Activated CD4-positive, alpha-beta T cell treated with anti-CD3 and anti-CD28 coated beads, Interleukin-2, amount 50 U/mL, for 48 hours (primary cell): ENCODE data around the gene BMP5.

Experiments
- DNase-seq, 2 experiments: peaks; one replicate each; pipeline ENCODE4 v3.0.0-alpha.2; 2020

BMP5 gene

DNA sequence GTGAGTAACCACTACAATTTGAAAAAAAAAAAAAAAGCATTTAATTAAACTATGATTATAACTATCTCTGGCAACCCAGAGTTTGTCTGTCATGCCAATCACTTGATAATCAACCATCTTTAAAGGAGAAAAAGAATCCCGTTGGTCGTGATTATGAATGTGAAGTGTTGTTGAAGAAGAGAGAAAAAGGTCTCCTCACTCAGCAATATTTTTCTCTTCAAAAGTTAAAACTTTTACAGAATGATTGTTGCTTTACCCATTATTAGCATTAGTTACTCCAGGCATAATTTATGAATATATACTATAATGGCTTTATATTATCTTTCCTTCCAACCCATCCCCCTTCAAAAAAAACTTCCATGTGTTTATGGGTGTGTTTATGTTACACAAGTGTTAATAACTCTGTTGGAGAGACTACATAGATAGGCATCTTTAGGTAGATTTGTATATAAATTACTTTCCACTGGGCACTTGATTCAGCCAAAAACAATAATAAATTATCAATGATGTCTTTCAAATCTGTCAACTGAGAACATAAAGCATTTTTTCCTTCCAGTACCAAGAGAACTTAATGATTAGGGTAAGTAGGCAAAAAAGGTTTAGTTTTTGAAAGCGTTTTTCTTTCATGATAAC is 5.1 kb downstream of the BMP5 start:
- no peak for DNase-seq

DNA sequence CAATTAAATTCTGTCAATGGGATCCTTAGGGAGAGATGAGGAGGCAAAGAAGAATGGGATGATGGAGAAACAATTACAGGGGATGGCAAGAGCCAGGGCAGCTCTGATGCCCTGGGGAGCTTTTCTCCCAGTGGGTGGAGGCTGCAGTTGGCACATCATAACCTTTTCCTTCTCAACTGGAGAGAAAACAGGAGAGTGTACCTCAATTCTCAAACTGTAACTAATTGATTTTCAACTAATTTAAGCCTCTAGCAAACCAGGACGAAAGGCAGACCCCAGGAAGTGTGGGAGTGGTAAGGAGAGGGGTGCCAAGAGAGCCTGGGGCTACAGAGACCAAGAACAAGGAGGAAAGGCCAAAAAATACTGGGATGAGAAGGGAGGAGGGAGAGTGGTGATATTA is 5.7 kb downstream of the BMP5 start:
- DNase-seq: no peak

DNA sequence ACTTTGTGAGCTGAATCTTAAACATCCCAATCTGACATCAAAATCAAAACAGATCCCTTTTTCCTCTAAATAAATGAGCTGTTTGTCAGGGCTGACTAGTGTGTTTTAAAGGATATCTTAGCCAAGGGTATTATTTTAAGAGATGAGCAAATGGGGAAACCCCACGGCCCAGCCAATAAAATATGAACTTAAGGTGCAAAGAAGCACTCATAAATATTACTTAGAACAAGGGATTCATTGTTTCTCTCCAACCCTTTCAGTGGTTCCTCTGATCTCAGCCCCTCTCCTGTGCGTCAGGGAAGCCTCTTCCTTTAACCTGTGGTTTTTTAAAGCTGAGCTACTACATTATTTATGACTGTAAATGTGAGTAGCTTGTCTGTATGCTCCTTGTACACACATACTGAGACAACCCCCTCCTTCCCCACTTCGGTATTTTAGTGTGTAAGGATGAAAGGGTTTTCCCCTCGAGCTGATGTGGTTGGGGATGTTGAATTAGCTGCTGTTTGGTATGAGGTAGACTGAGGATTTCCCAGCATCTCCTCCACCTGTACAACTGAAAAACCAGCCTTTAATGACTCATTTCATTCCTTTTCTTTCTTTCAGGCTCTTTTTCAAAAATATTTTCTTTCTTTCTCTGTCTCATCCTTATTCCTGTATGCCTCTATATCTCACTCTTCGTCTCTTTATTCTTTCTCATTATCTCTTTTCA is 6.5 kb downstream of the BMP5 start:
- DNase-seq: peak; percentile 8 to 22

DNA sequence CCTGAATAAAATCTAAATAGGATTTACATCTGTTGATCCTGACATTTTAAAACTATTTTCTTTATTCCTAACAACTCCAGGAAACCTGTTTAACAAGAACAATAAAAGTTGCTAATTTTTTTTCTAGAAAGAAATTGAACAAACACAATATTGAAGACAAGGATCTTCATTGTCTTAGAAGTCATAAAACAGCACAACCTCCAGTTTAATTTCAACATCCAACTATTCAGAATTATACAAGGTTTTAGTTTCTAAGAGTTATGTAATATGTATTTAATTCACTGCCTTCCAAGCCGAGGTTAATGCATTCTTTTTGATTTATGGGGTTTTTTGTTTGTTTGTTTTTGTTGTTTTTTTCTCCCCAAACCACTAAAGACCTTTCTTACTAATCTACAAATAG is 7.2 kb downstream of the BMP5 start:
- DNase-seq: no peak

DNA sequence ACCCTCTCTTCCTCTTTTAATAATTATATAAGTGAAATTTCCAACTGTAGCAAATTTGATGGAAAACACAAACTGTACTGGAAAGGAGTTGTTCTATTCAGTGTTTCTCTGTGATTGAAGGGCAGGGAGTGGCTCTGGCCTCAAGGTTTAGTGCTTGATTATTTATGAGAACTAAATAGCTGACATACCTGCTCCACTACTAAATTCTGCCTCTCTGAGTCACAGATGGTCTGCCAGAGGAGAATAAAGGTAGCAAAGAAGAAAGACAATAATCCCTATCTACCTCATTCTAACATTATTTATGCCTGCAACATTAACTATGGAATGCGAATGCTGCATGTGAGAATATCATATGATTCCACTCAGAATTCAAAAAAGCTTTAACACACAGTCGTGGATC is 9.3 kb downstream of the BMP5 start:
- DNase-seq: no peak

DNA sequence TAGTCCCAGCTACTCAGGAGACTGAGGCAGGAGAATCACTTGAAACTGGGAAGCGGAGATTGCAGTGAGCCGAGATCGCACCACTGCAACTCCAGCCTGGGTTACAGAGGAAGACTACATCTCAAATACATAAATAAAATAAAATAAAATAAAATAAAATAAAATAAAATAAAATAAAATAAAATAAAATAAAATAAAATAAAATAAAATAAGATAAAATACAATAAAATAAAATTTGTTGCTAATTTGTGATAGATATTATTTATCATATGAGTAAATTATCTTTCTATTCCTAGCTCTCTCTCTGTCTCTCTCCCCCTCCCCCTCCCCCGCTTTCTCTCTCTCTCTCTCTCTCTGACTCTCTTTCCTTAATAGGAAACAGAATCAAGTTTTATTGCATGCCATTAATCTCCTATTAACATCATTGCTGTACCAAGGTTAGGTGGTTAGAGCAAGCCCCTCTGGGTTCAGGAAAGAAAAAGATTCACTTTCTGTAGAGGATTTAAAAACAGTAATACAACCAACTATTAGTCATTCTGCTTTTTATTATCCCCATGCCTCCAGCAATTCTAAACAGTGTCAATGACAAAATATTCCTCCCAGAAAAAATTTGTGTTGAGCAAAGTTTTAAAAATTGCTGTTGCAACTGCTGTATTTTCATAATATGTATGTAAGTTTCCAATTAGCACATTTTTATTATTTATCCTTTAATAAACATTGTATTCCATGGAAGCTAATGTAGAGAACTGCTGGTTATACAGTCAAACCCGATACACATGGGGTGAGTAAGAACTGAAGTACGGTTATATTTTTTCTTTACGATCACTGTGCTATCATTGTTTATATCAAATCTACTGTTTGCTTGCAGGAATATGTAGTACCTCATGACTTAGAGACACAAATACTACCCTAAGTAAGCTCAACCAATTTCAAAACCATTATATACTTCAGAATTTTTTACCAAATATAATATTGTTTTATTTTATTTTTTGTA is 22.1 kb downstream of the BMP5 start:
- DNase-seq: no peak

DNA sequence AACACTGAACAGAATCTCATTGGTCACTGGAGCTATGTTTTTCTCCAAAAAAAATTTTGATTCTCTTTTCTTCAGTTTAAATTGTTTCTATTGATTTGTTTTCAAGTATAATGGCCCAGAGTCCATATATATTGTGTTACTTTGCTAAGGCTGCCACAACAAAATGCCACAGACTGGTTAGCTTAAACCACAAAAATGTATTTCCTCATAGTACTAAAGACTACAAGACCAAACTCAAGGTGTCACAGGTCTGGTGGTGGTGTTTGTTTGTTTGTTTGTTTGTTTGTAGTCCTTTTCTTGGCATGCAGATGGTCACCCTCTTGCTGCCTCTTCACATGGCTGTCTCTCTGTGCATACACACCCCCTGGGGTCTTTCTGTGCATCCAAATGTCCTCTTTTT is 34.0 kb downstream of the BMP5 start:
- no peak for DNase-seq

DNA sequence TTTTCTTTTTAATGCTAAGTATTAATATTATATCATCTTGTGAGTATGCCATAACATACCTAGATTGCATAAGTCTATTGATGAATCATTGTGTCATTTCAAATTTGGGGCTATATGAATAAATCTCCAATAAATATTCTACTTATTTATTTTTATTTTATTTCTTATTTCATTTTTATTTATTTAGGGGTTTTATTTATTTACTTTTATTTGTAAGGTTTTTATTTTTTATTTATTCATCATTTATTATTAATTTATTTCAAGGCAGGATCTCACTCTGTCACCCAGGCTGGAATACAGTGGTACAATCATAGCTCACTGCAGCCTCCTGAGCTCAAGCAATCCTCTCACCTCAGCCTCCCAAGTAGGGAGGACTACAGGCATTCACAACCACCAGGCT is 36.3 kb downstream of the BMP5 start:
- DNase-seq: no peak

DNA sequence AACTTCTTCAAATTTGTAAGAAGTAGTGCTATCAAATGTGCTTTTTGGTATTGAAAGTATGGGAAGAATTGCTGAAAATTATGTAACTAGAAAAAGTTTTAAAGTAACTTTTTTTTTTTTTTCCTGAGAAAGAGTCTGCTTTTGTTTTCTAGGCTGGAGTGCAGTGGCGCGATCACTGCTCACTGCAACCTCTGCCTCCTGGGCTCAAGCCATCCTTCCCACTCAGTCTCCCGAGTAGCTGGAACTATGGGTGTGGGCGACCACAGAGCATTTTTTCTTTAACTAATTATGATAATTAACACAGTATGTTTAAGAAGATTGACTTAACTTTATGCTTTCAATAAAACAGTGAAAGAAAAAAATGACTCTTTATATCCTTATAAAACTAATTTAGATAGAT is 38.4 kb downstream of the BMP5 start:
- no peak for DNase-seq

DNA sequence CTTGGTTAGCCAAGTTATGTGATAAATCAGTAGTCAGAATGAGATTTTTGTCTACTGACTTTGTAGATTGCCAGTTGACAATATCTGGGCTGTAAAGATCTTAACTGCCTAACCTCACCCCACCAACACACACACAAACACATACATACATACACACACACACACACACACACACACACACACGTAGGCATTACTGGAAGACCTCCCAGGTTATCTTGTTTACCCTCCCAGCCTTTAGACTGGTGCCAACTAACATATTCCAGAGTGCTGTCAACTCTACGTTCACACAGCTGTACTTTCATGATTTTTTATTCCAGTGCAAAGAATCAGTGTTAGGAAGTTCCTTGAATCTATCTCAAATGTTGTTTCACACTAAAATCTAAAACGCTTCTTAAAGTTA is 38.9 kb downstream of the BMP5 start:
- DNase-seq: no peak

DNA sequence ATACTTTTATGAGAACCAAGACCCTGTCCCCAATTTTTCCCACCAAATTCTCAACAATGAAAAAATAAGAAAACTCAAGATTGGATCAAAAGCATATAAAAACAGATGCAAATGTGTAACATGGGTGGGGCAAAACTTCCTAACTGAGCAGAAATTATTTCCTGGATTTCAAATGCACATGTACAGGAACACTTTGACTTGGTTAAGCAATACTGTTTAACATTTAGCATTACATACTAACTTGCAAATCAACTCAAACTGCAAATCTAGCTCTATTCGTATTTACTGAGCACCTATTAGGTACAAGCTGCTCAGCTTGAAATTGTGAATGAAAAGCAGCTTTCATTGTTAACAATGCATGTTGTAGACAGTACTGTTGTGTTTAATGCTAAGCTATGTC is 40.2 kb downstream of the BMP5 start:
- no peak for DNase-seq

DNA sequence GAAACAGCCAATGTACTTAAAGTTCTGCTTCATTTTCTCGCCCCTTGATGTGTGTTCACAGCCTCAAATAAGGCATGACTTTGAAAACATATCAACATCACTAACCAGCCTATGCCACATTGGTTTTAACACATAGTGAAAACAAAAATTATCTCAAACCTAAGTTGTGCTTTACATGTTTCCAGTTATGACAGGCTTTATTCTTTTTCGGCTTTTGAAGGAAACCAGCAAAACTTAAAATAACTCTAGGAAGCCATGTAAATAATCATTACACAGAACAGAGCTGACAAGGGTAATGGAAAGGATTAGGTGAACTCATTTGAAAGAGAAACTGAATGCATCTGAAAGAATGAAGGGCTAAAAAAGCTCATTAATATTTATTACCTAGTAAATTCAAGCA is 42.1 kb downstream of the BMP5 start:
- DNase-seq: no peak

DNA sequence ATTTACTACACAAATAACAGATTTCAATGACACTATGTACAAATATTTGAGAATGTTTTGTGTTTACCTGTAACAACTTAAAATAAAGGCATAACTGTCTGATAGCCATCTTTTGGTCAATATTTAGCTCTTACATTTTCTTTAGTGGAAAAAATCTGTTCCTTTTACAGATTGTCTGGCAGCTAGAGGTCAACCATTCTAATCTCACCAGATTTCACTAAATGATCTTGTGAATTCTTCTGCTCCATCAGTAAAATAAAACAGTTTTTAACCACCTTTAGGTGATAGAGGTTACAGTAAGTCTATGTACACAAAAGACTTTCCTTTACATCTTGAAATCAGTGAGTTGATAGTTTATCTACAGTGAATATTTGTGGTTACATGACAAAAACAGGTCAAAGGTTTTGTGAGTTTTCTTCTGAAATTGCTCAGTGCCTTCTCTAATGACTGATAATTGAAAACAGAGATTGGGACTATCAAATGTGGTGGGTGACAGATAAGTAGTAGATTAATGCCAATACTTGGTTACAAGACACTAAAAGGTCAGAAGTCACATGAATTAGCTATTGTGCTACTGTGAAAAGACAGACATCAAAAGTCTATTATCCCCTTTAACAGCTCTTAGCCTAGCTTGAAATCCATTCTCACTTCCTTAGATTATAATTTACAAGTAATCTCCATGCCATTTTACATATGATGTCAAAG is 47.4 kb downstream of the BMP5 start:
- DNase-seq: no peak

DNA sequence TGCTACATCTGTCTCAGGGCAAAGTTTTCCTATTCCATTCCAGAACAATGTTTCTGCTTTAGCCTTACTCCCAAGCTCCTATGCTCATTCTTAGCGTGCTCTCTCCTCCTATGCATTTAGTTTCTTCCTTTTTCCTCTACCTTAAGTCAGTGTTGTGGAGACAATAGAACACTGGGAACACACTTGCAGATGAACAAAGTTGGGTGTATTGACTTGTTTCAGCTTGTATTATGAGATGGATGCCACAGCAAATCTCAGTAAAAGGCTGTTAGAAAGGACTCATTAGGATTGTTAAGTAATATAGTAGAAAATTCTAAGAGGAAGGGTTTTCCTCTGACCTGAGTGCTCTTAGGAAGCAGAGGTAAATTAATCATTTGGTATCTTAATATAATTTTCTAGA is 48.4 kb downstream of the BMP5 start:
- no peak for DNase-seq

DNA sequence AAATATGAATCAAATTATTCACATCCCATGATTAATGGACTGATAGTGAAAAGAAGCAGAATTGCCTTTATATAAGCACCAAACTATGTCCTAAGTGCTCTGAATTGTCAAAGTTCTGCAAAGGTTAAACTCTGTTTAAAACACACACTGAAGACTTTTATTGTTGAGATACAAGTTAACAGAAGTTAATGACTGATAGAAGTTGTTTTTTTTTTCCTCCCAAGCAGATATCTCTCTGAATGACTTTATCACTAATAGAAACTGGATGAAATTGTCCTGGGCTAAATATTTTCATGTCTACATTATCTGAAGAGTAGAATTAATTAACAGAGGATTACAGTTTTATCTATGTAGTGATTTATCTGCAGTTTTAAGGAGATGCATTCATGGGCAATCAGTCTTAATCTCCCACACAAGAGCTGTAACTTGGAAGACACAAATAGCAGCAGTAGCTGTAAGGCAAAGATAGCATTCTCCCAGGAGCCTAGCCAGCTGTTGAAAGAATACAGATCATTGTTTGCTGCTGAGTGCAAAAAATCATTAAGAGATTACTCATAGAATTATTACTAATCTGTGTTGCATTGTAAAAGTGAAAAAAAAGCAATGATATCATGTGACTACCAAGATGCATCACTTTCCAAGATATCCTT is 49.9 kb downstream of the BMP5 start:
- no peak for DNase-seq

DNA sequence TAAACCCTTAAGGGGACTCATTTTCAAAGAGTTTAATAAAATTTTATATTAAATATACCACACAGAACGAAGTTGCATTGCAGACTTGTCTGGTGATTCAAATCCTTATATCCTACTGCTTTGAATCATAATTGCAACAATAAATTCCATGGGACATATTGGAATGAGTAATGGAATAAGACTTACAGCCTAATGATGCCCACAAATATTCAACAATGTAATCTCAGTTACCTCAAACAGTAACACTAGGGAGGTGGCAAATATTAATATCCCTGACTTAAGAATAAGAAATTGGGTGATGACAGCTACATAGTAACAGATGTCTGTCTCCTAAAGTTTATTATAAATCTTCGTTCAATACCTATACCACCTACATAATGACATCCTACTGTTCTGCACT is 52.6 kb downstream of the BMP5 start:
- no peak for DNase-seq

DNA sequence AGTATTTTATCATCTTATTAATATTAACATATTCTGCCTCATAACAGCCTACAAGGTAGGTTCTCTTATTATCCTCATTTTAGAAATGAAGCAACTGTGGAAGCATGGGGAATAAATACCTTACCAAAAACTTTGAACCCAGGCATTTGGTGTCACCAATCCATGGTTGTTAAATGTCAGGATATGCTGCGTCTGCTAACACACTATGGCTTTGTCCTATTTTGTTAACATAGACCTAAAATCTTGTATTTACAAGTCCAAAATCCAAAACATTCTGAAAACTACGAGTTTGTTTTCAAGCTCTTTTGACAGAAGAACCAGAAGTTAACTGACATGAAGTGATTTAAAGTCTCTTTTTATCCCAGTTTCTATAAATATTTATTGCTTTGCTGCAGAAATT is 53.4 kb downstream of the BMP5 start:
- DNase-seq: no peak

DNA sequence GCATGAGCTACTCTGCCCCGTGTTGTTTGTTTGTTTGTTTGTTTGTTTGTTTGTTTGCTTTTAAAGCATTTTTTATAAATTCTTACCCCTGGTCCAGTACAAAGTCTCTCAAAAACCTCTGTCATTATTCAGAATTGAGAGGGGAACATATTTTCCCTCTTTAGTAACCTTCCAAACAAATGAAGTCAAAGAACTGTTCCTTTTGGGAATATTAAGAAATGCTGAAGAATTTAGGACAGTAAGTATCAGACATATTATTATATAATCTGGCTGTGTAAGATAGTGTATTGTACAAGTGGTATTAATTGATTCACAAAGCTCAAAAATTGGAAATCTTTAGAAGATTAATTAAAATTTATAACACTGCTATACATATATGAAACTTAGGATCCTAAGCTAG is 54.7 kb downstream of the BMP5 start:
- no peak for DNase-seq

DNA sequence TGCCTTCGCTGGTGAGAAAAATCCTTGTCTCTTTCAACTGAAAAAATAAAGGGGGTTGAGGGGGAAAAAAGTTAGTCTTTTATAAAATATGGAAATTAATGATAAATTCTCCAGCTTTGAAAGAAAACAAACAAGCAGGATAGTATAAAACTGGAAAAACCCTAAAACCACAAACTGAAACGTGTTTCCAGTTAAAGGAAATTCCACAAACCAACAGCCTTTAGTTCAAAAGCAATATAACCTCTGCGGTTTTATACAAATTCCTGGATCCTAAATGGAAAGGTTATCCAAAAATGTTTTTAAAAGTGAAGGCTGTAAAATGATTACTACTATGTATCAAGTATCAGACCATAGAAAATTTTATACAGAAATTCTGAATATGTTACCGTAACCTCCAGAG is 55.6 kb downstream of the BMP5 start:
- DNase-seq: no peak

DNA sequence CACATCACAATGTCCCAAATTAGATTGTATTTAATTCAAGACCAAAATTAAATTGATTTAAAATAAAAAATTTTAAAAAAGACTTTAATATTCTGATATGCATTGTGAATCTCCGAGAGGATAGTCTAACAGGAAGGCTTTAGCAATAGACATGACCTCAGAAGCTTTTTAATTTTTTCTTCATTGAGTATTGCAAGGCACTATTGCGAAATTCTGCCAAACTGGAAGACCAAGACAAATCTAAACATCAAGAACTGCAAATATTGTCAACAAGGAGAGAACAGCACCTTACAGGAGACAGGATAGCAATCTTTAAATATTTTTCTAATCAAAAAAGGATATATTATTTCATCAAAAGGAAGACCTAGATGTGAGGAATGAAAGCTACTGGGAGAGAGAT is 56.9 kb downstream of the BMP5 start:
- DNase-seq: no peak

DNA sequence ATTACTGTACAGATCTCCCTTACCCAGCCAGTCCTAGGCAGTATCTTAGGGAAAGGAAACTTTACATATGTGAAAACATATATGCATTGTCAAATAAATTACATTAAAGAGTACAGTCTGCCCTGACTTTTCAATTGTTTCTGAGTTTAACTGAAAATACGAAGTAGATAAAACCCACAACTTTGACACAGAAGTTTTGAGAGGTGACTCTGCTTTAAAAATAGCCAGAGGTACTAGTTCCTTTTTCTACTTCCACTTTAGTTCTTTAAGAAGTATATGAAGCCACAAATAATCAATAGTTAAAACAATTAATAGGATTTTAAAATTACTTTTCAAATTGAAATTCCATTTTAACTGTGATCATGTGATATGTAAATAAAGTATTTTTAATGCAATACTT is 62.9 kb downstream of the BMP5 start:
- no peak for DNase-seq

DNA sequence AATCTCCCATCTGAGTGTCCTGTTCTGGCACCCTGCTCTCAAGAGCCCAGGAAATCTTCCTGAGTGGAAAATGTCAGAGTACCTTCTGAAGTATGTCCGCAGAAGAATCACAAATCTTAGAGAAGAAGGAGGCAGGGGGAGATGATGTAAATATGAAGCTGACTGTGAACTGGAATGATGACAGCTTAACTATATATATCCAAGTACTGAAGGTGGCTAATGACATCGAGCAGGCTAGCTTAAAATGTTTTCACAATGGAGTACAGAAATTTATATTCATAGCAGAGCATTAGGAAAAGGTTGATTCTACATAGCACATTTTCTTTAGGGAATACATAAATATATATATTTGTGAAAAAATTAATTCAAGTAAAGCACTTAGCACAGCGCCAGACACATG is 64.3 kb downstream of the BMP5 start:
- no peak for DNase-seq

DNA sequence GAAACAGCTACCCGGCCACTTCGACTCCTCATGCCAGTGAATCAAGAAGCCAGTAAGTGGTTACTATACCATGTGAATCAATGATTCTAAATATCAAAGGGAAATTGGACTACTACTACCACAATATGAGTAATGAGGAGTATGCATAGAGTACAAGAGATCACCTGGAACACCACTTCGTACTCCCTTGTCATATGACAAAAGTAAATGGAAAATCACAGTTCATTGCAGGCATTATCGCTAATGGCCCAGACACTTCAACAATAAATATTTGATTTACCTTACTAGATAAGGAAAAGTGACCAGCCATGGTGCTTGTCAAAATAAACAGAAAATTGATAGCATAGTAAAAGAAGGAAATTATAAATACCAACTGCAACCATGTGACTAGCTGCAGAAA is 73.1 kb downstream of the BMP5 start:
- no peak for DNase-seq
